HG03108 (cell line): ENCODE data around the gene KIF12.

Source experiments
- ATAC-seq: cut with Tn5 transposase; IDR thresholded peaks from one replicate; pipeline ENCODE4 v1.9.1; 2021; ENCODE audit warnings: moderate library complexity; ENCODE audit not compliant: unreplicated experiment

KIF12 gene

DNA sequence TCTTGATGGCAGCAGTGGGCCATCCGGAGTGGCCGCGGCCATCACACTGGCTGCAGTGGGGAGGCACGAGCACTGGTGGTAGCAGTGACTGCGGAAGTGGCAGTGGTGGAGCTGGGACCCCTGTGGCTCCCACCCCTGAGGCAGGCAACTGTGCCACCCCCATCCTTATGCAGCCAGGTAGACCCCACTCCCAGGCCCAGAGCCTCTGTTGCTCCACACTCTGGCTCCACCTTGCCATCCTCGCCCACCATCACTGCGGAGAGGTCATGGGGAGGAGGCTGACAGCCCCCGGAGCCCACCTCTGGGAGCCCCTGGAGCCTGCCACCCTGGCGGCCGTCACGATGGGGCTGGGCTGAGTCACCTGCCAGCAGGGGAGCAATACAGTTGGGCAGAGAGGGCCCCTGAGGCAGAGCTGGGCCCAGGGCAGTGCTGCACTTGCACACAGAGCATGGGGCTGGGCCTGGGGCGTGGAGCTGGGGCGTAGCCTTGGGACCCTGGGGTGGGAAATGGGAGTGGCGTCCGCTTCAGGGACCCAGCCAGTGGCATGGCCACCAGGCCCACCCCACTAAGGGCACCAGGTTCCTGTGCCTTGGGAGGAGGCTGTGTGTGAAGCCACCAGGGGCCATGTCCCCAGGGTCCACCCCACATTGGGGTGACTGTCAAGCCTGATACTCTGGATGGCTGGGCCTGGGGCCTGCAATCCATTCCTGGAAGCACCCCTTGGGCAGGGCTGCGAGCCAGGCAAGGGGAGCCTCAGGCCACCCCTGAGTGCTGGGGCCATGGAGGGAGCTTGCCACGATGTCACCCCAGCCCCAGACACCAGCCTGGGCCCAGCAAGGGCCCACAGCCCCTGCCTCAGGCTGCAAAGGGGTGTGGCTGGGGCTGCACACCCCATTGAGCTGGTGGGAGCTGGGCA lies 28.6 kb downstream of the KIF12 start:
- ATAC-seq, result no peak

DNA sequence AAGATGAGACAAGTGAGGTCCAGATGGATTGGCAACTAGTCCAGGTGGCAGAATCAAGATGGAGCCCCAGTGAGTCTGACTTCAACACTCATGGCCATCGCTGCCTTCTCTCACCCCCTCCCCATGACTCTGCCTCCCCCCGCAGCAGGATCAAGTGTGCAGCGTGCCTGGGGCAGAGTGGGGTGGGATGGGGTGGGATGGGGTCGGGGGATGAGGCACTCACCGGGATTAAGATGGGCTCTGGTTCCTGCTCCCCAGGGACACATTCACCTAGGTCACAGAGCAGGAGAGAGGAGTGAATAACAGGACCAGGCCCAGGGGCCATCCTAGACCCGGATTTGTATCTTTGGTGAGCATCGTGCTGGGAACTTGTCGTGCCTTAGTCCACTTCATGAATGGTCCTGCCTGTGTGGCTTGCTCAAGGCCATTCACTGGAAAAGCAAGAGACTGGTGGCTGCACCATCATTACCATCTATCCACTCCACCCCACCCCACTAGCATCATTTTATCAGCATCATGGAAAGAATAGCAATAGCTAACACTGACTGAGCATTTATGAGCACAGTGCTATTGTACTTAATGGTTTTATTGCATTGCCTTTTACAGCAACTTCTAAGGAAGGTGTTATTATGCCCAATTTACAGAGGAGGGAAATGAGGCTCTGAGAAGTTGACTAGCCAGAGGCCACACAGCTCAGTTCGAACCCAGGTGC lies 29.5 kb downstream of the KIF12 start:
- ATAC-seq, result no peak

DNA sequence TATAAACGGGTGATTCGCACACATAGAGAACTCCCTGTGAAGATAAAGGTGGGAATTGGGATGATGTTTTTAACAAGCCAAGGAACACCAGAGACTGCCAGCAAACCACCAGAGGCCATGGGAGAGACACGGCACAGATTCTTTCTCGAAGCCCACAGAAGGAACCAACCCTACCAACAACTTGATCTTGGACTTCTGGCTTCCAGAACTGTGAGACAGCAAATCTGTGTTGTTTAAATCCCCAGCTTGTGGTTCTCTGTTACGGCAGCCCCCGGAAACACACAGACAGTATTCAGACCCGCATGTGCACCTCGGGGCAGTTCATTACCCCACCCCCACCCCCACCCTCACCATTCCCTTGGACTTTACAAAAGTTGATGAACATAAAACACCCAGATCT lies 33.8 kb downstream of the KIF12 start:
- no peak for ATAC-seq

DNA sequence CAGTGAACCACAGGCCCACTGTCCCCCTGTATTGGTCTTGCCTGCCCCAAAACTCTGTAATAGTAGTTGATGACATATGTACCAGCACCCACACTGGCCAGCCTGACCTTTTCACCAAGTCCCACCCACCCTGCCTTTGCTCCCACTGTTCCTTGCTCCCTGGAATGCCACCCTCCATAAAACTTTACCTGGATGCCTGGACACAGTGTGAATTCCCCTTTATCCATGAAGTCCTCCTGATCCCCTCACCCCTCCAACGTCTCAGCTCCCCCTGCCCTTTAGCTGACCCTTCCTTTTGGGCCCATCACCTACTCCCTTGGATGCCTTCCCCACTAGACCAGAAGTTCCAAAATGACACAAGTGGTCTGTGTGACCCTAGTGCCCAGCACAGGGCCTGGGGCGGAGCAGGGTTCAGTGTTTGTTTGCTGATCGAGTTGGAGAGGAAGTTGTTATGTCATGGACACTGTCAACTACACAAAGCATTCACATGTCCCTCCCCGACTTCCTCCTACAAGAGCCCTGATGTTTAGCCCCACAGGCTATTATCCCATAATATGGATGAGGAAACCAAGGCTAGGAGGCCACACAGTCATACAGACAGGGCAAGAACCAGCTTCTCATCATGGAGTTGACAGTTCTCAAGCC lies 37.1 kb downstream of the KIF12 start:
- ATAC-seq, result no peak

DNA sequence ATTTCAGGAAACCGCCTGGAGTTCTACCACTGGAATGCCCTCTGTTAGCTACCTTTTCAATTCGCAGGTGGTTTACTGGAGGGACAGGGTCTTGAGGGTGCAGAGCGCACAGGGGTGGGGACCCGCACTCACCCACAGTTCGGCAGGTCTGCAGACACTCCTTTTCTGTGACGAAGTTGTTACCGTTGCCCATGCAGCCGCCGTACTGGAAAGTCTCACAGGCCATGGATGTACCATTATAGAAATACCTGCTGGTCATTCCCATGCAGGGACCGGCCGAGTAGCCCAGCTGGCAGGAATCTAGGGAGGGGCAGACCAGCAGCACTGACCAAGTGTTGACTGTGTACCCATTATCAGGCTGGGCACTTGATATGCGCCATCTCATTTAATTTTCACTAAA lies 37.8 kb downstream of the KIF12 start:
- ATAC-seq, result no peak

DNA sequence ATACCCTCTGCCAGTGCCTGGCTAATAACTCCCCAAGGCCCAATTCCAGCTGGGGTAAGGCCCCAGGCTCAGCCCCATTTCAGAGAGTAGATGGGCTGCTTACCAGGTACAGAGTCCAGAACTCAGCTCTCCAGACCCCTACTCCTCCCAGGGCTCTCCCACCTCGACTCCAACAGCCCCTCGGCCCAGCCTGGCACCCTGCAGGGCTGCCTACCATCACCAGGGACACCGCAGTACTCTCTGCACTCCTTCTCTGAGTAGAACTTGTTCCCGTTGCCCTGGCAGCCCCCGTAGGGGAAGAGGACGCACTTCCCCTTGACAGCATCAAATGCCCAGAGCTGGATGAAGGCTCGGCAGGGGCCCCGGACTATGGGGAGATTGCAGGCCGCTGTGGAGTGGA lies 38.4 kb downstream of the KIF12 start:
- no peak for ATAC-seq

DNA sequence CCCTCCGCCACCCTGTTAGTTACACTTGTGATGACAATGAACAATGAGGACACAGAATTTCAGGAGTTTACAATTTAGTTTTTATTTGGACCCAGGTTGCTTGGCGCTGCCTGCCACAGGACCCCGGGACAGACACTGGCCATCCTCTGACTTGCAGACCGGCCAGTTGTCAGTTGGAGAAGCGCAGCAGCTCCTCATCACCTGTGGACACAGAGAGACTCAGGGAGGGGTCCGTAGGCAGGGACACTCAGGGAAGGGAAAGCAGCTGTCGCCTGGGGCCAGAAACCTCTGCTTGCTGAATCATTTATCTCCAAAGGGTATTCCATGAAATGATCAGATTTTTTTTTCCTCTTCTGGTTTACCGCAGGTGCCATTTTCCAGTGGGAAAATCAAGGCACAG lies 39.0 kb downstream of the KIF12 start:
- ATAC-seq, result no peak

DNA sequence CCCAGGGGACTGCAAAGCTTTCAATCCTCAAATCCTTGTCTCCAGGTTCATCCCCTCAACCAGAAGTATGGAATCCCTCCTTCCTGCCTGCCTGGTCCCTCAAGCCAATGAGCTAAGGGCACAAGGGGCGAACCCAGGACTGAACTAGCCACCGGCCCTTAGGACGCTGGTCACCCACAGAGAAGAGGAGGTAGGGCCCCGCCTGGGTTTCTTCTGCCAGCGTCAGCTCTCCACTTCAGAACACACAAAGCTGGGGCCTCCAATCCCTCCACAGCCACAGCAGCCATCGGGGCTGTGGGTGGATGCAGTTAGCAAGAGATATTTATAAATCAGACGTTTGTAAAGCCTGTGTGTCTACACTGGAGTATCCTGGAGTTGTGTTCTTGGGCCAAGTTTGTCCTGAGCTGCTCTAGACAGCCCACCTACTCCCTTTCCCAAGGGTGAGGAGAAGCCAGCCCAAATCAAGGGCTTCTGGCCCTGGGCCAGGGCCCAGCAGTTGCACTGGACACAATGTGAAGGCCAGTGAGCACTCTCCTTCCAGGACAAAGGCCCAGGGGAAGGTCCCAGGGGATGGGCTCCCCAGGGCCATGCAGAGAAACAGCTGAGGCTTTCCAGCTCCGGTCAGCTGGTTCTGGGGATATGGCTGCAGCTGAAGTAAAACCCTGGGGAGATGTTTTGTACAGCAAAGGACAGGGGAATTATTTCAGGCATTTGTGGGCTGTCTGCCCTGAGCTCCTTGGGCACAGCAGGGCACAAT lies 39.9 kb downstream of the KIF12 start:
- no peak for ATAC-seq

DNA sequence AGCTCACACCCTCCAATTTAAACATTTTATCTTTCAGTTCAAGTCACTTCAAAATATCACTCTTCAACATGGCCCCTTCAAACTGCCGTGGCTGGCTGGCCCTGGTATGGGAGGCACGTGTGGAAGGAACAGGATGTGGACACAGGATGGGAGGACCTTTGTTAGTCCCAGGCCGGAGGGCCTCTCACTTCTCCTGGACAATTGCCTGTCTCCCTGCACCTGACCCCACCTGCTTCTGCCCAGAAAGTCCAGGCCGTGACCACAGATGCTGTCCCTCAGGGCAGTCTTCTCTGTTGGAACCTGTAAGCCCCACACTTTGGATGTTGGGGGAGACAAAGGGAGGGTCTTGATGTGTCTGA lies 40.4 kb downstream of the KIF12 start:
- ATAC-seq, result no peak

DNA sequence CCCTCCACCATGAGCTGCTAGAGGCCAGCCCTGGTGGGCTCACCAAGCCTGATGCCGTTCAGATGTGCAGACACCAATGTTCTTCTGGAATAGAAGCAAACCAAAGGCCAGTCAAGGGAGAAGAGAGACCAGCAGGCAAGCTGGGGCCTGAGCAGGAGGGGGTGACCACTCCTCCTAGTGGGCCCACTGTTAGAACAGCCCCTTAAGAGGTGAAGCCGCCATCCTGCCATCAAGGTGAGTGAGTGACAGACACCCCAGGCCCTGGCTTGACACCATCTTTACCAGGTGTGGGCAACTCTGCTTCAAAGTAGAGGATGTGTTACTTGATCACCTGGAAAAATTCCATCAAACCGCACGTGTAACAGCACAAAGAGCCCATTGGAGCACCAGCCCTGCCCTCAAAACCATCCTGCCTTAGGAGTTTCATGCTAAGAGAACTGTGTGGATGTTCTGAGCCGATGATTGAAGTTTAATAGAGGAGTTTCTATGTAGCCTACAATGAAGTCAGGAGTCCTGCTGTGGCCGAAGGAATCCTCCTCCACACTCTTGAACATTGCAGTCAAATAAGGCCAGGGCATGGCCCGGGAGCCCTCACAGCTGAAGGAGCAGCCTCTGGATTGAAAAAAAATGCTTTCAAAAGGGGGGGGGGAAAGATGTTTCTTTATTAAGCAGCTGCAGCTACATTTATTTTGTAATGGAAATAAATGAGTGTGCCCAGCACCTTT lies 41.8 kb downstream of the KIF12 start:
- ATAC-seq, result no peak

DNA sequence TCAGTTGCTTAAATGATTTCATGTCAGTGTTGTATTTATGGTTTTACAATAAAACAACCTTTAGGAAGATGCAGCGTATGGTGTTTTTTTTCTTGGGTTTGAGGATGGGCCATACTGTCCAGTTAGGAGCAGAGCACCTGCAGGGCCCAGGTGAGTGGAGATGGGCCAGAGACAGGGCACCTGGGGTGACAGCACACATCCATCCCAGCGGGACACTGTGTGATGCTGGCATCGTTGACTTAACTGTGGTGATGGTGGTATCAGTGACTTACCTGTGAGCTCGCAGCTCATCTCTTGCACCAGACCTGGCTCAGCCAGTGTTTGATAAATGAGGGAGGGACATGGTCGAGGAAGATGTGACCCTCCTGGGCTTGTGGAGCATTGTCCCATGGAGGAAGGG lies 42.6 kb downstream of the KIF12 start:
- no peak for ATAC-seq

DNA sequence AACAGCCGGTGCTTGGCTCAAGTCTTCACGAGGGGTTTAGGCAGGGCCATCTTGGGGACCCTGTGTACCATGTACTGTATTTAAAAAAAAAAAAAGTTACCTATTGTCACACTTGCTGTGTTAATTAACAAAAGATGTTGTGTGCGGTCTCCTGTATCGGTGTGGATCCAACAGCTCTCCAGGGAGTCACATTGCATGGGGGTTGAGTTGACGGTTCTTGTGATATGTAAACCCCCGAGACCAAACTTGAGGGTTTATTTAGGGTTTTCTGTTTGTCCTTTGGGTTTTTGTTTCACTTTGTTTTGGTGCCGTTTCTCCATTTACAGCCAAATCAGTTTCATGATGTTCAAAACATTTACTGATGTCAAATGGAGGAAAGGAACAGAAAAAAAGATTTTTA lies 43.2 kb downstream of the KIF12 start:
- no peak for ATAC-seq

DNA sequence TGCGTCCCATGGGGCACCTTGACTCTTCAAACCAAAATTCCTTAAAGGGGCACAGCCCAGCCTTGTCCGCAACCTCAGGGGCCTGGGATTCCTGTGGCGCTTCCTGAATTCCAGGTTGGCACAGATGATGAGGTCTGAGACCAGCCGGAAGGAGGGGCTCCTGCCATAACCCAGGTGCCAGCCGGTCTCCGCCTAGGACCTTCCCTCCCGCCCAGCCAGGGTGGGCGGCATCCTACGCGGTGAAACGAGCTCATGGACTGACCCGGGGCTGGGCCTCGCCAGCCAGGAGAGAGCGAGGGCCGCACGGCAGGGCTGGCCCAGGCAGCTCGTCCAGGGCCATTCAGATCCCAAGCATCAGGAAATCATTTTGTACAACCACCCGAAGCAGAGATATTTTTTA lies 44.0 kb downstream of the KIF12 start:
- ATAC-seq, result no peak

DNA sequence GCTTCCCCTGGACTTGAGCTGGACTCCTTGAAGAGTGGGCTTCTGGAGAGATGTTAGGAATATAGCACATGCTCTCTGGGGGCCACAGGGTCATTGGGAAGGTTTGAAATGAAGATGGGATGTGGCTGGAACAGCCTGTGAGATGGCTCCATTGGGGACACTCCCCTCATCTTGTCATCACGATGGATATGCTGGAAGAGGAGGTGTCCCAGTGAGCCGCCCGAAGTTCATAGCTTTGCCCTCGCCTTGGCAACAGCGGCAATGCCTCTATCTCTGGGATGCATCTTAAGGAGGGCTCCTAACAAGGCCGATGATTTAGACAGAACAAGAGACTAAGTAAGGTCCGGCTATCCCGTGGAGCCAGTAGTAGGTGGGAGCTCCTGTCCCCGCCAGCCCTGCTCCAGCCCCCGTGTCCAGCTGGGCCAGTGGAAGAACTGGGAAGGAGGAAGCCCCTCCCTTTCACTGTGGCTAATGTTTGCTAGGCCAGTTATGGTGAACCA lies 44.9 kb downstream of the KIF12 start:
- no peak for ATAC-seq

DNA sequence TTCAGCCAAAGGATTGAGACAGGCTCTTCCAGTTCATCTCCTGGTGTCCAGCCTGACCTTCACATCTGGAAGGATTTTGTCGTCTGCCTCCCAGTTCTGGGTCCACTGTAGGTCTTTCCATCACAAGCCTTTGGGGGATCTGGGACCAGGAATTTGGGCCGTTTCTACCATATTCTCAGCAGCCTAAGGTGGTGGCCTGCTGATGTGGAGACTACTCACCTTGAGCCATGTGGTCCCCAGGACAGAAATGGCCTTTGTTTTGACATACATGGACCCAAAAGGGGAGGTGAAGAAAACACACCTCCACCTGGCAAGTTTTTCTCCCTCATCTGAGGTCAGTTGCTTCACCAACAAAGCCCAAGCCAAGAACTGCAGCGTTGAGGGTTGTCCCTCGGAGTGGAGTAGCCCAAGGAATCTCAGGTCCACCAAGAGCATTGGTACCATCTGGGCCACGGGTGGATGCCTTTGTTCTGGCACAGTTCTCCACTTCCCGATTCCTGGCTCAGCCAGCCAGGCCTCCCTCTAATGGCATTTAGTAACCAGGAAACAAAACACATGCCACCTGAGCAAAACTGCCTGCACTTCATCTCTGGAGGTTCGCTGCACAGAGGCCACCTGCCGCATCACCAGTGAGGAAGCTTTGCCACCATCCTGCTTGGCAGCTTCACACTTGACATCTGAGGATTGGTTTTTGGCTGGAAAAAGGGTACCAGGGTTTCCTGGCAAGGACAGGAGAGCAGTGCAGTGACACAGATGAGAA lies 45.7 kb downstream of the KIF12 start:
- ATAC-seq, result no peak

DNA sequence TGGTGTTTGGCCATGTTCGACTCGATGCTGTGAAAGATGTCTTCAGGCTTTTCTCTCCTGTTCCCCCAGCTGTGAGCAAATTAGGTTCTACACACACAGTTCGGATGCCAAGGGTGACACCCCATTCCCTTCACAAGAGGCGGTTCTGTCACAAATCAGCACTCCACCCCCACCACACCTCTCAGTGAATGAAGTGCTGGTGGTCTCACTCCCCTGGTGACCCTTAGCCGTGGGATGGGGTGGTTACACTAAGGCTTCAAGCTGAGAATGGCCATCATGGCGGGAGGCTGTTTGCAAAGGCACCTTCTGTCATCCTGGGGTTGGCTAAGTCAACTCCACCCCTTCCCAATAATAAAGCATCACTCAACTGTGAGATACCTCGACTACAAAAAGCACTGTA lies 47.4 kb downstream of the KIF12 start:
- no peak for ATAC-seq

DNA sequence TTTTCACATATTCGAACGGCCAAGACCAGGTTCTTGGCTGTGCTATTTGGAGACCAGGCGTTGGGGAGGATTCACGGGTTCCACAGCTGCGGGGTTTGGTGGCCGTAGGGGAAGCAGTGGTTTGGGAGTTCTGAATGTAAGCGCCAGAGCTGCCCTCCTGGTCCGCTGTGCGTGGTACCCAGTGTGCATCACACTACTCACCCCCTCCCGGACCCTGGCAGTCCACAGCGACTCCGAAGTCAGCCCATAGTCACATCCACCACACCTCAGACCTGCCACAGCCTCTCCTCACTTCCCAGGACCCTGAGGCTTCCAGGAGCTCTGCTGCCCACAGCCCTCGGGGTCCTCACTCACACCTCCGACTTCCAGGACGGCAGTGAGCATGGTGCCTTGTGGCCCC lies 47.8 kb downstream of the KIF12 start:
- ATAC-seq, result no peak

DNA sequence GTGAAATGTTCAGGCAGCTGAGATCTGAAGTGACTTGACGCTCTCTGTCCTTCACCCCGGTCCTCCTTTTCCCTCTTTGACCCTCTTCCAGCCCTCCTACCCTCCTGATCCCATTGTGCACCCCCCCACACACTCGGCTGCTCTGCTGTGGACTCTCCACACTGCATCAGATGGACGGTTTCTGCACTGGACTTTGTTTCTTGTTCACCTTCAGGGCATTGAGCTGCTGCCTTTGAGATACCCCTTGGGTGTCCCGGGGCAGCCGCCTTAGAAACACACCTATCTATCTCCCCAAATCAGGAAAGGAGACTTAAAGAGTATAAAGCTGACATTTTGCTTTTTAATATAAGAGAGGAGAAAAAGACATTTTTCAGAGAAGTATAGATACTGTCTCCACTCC lies 48.4 kb downstream of the KIF12 start:
- ATAC-seq, result no peak

DNA sequence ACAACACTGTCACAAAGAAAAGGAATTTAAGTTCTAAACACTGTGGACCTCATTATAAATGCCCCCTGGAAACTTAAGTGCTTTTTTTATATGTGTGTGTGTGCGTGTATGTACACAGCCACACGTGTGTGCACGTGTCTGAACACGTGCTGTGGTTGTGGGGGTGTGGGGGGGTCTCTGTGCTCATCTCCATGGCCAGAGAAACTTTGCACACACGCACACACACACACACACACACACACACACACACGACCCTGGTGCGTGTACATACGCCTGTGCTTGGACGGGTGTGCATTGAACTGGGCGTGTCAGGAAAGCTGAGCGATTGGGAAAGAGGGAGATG lies 48.9 kb downstream of the KIF12 start:
- ATAC-seq, result no peak
